HG03175 (cell line): Measurements from ENCODE around the gene VLDLR.

Source experiments
- ATAC-seq: cut with Tn5 transposase; IDR thresholded peaks from one replicate; pipeline ENCODE4 v1.9.1; 2021; ENCODE audit warnings: mild to moderate bottlenecking, moderate library complexity; ENCODE audit not compliant: unreplicated experiment

The VLDLR gene

DNA sequence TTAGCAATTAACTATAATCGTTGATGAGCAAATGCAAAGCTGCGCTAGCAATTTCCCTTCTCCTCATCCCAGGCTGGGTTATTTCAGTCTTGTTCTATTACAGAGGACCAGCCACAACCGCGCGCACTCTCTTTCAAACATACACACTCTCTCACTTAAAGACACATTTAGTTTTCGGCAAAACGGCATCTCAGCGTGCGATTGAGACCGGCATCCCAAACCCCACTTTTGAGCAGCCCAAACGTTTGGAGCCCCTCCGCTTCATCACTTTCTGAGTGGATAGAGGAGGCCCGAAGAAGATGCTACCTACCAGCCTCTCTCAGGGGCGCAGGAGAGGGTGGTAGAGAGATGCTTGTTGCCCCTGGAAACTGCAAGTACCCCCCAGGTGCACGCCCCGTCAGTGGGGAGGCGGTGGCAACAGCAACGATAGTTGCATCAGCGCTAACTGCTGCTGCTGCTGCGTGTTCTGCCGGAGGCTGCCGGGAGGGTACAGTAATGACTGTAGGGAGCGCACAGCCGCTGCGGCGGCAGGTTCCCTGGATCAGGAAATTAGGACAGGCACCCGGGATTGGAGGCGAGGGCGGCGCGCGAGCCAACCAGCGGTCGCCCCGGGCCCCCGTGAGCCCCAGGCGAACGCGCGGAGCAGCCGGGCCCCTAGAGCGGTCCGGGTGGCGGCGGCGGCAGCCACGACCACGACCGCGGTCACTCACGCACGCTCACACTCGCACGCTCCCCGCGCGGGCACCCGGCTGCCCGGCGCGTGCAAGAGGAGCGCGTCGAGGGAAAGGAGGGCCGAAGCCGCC, 467 bp upstream of the VLDLR start:
- ATAC-seq = peak; percentile 42

DNA sequence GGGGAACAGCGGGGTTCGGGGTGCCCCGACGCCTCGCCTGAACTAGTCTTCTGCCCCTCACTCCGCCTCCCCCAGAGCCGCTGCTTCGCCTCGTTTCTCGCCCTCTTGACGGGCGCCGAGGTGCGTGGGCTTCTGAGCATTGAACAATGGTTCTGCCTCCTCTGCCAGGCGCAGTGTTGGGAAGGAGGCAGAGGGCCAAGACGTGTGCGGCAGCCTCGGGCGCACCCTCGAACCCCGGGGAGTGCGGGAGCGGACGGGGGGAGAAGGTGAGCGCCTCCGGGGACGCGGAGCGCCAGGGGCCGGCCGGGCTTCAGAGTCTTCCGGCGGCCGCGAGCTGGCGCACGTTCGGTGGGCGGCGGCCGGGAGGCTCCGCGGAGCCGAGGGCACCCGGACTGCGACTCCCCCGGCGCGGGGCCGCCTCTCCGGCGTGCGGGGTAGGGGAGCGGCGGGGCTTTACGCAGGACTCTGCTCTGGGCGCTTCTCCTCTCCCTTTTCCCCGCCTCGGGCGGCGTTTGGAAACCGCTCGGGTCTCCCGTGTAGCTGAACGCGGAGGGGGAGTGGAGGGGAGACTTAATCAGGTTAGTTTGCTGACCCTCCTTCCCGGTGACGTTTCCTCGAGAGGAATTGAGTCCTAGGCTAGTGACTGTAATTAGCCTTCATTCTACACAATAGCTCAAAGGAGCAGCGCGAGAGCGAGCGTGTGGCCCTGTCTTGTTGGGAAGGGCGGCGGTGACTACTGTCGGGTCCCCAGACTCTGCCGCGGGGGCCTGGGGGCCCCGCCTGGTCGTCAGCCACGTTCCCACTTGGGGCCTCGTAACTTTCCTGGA, 1.1 kb downstream of the VLDLR start:
- ATAC-seq = peak; percentile 36

- no peak for ATAC-seq
Measured at GRCh38 chr9:2623288-2624050, 1.9 kb downstream of the VLDLR start.

DNA sequence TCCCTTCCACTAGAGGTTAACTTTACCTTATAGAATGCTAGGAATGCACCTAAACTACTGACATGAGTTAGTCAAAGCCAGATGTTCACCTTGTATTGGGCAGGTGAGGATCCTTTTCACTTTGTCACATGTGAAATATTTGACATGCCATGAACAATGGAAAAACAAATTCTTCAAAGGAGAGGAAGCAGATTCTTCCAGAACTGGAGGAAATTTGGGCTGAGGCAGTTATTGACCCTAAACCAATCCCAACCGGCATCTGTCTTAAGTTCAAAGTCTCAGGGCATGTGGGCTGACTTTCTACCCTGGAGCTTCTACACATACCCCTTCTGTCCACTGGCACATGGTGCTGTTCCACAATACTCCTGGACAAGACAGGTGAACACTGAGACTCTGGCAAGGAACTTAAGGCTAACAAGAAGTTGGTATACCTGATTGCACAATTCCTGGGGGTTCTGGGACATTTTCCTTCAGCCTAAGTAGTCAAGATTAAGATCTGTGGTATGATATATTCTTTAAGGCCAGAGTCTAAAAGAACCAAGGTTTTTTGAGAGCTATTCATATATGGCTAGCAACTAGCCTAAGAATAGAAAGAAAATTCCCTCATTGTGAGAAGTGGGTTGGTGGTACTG, 2.6 kb downstream of the VLDLR start:
- no peak for ATAC-seq

- no peak for ATAC-seq
Measured at GRCh38 chr9:2625427-2625826, 3.8 kb downstream of the VLDLR start.

- no peak for ATAC-seq
Measured at GRCh38 chr9:2628919-2629318, 7.3 kb downstream of the VLDLR start.

- ATAC-seq = no peak
Measured at GRCh38 chr9:2630158-2630557, 8.6 kb downstream of the VLDLR start.

DNA sequence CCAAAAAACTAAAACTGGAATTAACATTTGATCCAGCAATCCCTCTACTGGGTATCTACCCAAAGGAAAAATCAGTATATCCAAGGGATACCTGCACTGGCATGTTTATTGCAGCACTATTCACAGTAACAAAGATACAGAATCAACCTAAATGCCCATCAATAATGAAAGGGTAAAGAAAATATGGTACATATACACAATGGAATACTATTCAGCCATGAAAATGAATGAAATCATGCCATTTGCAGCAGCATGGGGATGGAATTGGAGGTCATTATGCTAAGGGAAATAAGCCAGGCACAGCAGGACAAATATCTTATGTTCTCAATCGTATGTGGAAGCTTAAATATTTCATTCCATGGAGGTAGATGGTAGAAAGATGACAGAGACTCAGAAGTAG, 9.7 kb downstream of the VLDLR start:
- no peak for ATAC-seq

DNA sequence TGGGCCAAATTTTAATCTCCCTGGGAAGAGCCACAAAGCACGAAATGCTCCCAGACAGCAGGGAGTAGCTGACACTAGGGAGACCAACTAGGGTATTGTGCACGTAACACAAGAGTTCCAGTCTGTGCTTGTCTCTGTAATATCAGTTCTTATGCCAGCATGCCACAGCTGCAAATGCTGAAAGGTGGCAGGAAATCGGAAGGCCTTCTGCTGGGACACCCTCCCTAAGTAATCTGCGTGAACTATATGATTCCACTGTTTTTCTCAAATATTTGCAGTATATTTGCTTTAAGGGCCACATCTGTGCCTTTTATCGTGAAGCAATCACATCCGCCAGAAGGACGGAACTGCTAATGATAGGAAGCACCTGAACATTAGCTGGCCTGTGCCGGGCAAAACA, 12.6 kb downstream of the VLDLR start:
- no peak for ATAC-seq

GRCh38 chr9:2634818-2635217, 13.2 kb downstream of the VLDLR start:
- ATAC-seq = no peak

DNA sequence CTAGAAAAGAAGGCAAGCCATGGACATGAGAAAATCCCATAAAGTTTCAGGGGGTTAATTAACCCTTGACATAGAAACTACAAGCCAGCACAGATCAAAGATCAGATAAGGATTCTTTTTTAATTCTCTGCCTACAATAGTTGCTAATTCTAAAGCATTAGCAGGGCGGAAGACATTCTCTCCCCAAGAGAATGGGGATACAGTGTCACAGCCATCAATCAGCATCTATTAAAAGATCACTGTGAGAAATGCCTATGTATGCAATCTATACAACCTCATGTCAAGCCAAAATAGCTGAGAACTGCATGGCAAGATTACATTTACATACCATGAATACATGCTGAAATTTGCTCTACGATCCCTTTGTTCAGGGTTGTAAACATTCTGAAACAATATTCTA, 14.3 kb downstream of the VLDLR start:
- ATAC-seq = no peak

DNA sequence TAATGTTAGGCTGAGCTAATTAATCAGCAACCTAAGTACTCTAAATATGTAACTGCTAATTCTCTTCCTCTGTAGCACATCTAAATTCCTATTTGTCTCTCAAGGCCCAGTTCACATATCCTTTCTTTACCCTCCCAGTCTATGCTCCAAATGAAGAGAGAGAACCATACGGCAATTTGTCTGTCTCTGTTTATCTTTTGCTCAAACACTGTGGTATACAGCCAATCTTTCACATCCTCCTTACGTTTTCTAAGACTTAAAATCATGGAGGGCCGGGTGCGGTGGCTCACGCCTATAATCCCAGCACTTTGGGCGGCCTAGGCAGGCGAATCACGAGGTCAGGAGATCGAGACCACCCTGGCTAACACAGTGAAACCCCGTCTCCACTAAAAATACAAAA, 15.8 kb downstream of the VLDLR start:
- ATAC-seq = no peak

DNA sequence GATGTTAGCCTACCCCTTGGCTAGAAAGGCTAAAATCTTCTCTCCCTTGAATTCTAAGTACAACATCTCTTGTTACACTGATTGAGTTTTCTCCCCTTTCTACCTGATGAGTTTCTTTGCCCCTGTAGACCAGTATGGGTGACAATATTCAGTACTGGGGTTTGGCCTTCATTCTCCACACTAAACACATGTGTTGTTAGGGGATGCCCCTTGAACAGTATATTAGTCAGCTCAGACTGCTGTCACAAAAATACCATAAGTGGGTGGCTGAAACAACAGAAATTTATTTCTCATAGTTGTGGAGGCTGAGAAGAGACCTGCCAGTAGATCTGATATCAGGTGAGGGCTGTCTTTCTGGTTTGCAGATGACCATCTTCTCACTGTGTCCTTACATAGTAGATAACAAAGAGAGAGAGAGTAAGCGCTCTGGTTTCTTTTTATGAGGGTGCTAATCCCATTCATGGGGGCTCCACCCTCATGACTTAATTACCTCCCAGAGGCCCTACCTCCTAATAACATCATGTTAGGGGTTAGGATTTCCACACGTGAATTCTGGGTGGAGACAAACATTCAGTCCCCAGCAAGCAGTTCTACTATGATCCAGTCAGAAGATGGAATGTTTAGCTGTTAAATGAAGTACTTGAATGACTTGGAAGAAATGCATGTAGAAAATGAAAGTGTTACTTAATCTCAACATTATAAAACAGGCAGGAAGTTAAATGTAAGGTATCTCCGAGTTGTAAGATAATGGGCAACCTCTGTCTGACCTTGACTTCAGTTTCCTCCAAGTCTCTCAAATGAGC, 17.5 kb downstream of the VLDLR start:
- ATAC-seq = no peak

- no peak for ATAC-seq
Measured at GRCh38 chr9:2639786-2640185, 18.2 kb downstream of the VLDLR start.

DNA sequence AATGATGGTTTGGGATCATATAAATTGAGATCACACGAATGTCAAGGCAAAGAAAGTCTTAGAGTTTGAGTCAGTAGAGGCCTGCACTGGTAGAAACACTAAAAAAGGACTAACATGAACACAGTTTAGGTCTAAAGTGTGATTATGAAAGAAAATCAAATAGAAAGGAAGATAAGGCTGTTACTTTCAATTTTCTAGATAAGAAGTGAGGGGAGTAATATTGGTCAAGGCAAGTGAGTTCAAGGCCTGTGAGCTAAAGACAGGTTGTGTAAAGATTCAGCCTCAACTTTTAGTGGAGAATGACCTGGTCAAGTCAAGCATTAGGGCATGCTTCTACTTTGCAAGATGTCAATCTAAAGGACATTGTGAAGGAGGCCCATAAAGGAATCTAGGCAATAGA, 19.0 kb downstream of the VLDLR start:
- no peak for ATAC-seq

- no peak for ATAC-seq
Measured at GRCh38 chr9:2641033-2641432, 19.4 kb downstream of the VLDLR start.

DNA sequence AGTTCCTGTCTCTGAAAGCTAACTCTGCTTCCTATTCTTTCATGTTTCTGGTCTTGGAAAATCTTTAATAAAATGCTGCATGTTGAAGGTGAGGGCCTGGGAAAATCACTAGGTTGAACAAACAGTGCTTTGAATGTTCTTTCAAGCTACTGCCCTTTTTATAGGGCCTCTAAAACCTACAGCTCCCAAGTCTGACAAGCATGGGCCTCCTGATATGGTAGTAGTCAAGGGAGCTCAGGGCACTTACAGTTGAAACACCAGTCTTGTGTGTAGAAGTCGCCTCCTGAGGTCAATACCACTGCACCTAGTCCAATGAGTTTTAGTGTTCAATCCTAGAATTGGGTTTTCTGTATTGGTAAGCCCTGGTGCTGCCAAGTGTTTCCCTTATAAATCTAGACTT, 20.5 kb downstream of the VLDLR start:
- no peak for ATAC-seq

- peak; percentile 77 for ATAC-seq
Measured at GRCh38 chr9:2645569-2645968, 24.0 kb downstream of the VLDLR start.

- ATAC-seq = no peak
Measured at GRCh38 chr9:2655411-2655901, 33.9 kb downstream of the VLDLR start.

DNA sequence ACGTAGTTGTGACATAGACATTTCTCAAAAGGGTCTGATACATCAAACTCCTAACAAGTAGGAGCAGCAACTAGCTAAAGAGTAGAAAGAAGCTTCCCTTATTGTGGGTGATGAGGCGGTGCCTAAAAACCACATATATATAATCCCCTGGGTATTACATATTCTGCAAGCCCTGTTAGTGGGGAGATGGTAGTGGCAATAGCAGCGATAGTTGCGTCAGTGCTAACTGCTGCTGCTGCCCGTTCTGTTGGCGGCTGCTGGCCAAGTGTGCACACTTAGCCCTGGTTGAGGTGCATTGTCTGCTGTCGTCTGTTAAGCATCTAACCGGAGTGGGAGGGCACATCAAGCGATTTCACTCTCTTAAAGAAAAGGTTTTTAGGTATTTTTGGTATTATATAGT, 35.8 kb downstream of the VLDLR start:
- no peak for ATAC-seq
